ENCODE measurements around the gene DHX15.

GRCh38 chr4:24613502-24613901 lies 29.1 kb upstream of the DHX15 start:
- TF ChIP-seq CTCF (conservative IDR thresholded peaks at IDR 0.05) (no peak), EZH2 (IDR thresholded peaks at IDR 0.05; ENCODE audit: low read depth) (no peak)
